Stomach (tissue), 4 donors: ENCODE results near the gene SLC9A6.

ENCODE experiments used
- EP300 ChIP-seq: sonication (generic); formaldehyde crosslinking; IDR thresholded peaks from one replicate; pipeline ENCODE4 v1.6.1; 2017; ENCODE audit warnings: antibody characterized with exemption
- TF ChIP-seq, protein P1 (sequence below), 7 experiments: fragments of 450-650 bp in 4 of 7; fragments of 200-600 bp in 3 of 7; sonication (generic) in 3 of 7; IDR thresholded peaks; one replicate each; pipeline ENCODE4 v1.5.1; 2016 to 2019; ENCODE audit warnings: antibody characterized with exemption in 7 of 7, control low read depth in 2 of 7, mild to moderate bottlenecking in 1 of 7

DNA sequence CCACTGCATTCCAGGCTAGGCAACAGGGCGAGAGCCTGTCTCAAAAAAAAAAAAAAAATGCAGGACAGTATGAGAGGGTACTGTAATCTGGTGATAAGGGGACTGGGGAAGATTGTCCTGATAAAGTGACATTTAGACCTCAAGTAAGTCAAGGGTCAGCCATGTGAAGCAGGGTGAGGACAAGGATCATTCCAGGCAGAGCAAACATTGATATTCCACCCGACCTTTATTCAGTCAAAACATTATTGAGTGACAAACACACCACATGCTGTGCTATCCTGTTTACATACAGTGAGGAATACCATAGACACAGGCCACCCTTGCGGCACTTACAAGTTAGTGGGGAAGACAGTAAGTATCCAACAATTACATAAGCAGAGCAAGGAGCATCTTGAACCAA is 64.4 kb downstream of the SLC9A6 start:
- TF ChIP-seq, protein P1, sequence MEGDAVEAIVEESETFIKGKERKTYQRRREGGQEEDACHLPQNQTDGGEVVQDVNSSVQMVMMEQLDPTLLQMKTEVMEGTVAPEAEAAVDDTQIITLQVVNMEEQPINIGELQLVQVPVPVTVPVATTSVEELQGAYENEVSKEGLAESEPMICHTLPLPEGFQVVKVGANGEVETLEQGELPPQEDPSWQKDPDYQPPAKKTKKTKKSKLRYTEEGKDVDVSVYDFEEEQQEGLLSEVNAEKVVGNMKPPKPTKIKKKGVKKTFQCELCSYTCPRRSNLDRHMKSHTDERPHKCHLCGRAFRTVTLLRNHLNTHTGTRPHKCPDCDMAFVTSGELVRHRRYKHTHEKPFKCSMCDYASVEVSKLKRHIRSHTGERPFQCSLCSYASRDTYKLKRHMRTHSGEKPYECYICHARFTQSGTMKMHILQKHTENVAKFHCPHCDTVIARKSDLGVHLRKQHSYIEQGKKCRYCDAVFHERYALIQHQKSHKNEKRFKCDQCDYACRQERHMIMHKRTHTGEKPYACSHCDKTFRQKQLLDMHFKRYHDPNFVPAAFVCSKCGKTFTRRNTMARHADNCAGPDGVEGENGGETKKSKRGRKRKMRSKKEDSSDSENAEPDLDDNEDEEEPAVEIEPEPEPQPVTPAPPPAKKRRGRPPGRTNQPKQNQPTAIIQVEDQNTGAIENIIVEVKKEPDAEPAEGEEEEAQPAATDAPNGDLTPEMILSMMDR (IDR thresholded peaks at IDR 0.05): no peak
- no peak for TF ChIP-seq EP300
